ENCODE data around the gene FMNL1. TPM values are rescaled to one million over a fixed set of nuclear protein-coding genes. Genes with fewer than 3 reads are reported as not detected.
A peak's percentile ranks its signal among the peaks of the same experiment; 100 is the strongest.

The FMNL1 gene
- total RNA-seq, 1 experiment from 2014 or later, result 9.0 TPM

- Histone ChIP-seq H3K27me3 (no peaks in the 10 kb centered on the region), H3K4me3 (no peak overlapping the region), H3K36me3 (peaks cover 65% of the 10 kb centered on the region), H3K9me3 (no peaks in the 10 kb centered on the region)
- peak; percentile 39 for DNase-seq
Measured at GRCh38 chr17:45262516-45263476, 41.1 kb downstream of the FMNL1 start.

DNA sequence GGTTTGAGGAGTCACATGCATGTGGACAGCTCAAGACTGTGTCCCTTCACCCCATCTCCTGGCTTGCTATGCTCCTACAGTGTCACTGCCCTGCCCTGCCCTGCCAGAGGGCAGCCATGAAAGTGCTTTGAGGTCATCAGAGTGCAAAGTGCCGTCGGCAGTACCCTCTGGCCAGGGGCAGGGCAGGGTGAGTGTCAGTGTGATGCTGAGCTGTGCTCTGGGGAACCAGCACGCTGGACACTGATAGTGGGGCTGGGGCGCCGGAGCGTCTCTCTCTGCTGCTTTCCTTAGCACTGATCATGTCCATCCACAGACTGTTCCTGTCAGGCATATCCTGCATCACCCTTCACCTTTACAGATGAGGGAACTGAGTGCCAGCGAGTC lies 41.8 kb downstream of the FMNL1 start:
- Histone ChIP-seq H3K27me3 (no peaks in the 10 kb centered on the region), H3K9me3 (no peaks in the 10 kb centered on the region), H3K4me3 (no peak overlapping the region), H3K36me3 (peaks cover 72% of the 10 kb centered on the region)
- no peak for DNase-seq

- H3K36me3 ChIP-seq, result peaks cover 82% of the 10 kb centered on the region
- no peaks in the 10 kb centered on the region for H3K27me3 ChIP-seq
- no peaks in the 10 kb centered on the region for H3K9me3 ChIP-seq
- no peak overlapping the region for H3K4me3 ChIP-seq
- DNase-seq, result no peak
Measured at GRCh38 chr17:45264430-45264829, 42.7 kb downstream of the FMNL1 start.

DNA sequence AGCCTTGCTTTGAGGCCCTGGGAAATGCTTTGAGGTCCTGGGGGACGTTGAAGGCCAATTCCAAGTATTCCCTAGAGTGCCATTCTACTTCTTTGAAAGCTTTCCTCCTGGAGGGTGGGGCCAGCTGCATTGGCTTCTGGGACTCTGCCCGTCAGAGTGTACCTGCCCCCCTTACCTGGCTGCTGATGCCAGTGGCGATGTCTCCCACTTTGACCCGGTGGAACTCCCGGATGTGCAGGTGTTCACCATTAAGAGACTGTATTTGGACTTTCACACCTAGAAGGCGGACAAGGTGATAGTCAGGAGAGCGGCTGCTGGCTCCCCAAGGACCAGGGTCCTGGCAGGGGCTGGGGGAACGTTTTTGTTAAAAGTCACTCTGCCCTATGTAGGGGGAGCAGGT lies 43.3 kb downstream of the FMNL1 start:
- no peak for DNase-seq
- H3K9me3 ChIP-seq, result no peaks in the 10 kb centered on the region
- H3K27me3 ChIP-seq, result no peaks in the 10 kb centered on the region
- peaks cover 87% of the 10 kb centered on the region for H3K36me3 ChIP-seq
- no peak overlapping the region for H3K4me3 ChIP-seq

DNA sequence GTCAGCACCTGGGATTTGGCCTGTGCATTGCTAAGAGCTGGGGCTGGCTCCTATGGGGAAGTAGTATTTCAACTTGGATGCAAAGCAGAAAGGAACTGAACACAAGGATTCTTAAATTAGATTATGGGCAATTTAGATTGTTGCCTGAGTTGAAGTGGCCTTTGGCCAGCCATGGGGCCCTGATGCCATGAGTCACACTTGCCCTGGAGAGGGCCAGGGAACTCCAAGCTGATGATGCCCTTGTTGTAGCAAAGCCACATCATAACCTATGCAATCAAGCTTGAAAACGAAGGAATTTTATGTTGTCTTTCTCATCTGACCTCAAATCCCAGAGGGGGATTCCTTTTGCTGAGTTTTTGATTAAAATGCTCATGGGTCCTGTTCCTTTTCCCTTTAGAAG lies 44.1 kb downstream of the FMNL1 start:
- Histone ChIP-seq H3K4me3 (no peak overlapping the region), H3K36me3 (peaks cover 93% of the 10 kb centered on the region), H3K27me3 (no peaks in the 10 kb centered on the region), H3K9me3 (no peaks in the 10 kb centered on the region)
- DNase-seq, result peak; percentile 85

DNA sequence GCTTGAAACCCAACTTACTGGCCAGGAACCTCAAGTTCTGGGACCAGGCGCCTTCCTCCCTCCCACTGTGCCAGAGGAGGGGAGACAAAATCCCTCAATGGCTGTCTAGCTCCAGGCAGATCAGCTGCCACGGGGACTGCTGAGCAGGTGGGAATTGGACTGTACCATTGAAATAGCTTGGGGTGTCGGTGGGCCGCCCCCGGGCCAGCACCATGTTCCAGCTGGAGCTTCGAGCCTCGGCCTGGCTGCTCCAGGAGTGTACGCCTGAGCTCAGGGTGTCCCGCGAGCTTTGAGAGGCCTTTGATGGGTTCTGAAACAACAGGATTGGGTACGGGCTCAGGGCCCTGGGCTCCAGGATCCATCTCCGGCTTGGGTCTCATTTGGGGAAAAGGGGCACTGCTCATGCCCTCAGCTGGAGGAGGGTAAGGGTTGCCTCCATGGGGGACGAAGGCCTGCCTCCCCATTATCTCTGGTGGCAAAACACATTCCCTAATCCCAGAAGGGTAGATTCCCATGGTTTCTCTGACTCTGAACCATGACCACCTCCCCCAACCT lies 44.8 kb downstream of the FMNL1 start:
- DNase-seq, result no peak
- Histone ChIP-seq H3K4me3 (no peak overlapping the region), H3K36me3 (peaks cover 97% of the 10 kb centered on the region), H3K9me3 (no peaks in the 10 kb centered on the region), H3K27me3 (no peaks in the 10 kb centered on the region)

DNA sequence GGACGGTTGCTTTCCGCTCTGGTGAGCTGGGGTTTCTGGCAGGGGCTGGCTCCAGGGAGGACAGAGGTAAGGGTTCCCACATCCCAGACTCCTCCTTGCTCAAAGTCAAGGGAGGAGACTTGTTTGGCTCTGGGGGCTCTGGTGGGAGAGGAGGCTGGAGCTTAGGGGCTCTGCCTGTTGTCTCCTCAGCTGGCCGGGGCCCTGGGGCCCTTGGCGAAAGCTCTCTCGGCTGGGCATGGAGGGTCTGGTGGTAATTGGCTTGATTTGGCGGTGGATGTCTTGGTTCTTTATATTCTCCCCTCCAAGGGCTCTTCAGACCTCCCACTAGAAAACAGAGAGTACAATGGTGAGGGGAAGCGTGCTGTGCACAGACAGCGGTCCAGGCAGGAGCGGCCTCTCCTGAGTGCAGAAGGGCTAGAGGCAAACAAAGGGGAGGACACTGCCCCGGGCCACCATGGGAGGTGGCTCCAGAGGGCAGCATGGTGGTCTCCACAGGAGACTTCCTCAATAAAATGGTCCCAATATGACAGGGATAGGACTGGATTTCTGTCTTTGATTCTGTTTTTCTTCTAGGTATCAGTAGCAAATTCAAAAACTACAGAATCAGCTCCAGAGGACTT lies 45.9 kb downstream of the FMNL1 start:
- Histone ChIP-seq H3K9me3 (no peaks in the 10 kb centered on the region), H3K4me3 (no peak overlapping the region), H3K27me3 (no peaks in the 10 kb centered on the region), H3K36me3 (peaks cover 97% of the 10 kb centered on the region)
- DNase-seq, result no peak

GRCh38 chr17:45269912-45270311 lies 48.2 kb downstream of the FMNL1 start:
- no peaks in the 10 kb centered on the region for H3K9me3 ChIP-seq
- H3K27me3 ChIP-seq, result no peaks in the 10 kb centered on the region
- DNase-seq, result no peak
- H3K4me3 ChIP-seq, result no peak overlapping the region
- H3K36me3 ChIP-seq, result peaks cover 97% of the 10 kb centered on the region

- Histone ChIP-seq H3K9me3 (no peaks in the 10 kb centered on the region), H3K27me3 (no peaks in the 10 kb centered on the region), H3K4me3 (no peak overlapping the region), H3K36me3 (peaks cover 97% of the 10 kb centered on the region)
- no peak for DNase-seq
Measured at GRCh38 chr17:45270828-45271418, 49.2 kb downstream of the FMNL1 start.

DNA sequence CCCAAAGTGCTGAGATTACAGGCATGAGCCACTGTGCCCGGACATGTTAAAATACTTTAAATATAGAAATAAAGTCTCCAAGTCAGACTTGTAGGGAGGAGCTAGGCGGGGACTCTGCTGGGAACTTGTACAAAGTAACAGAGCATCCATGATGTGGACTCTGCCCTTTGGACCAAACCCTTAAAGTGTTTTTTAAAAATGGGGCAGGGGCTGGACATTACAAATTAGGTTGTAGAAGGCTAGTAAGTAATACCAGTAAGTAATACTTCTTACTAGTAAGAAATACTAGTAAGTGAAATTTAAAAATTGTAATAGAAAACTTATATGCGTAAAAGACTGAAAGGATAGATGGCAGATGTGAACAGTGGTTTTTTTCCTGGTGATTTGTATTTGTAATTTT lies 49.9 kb downstream of the FMNL1 start:
- Histone ChIP-seq H3K4me3 (no peak overlapping the region), H3K27me3 (no peaks in the 10 kb centered on the region), H3K9me3 (no peaks in the 10 kb centered on the region), H3K36me3 (peaks cover 94% of the 10 kb centered on the region)
- no peak for DNase-seq

- Histone ChIP-seq H3K27me3 (no peaks in the 10 kb centered on the region), H3K4me3 (no peak overlapping the region), H3K9me3 (no peaks in the 10 kb centered on the region), H3K36me3 (peaks cover 84% of the 10 kb centered on the region)
- DNase-seq, result peak; percentile 32
Measured at GRCh38 chr17:45273551-45273957, 51.9 kb downstream of the FMNL1 start.

- Histone ChIP-seq H3K27me3 (no peaks in the 10 kb centered on the region), H3K4me3 (no peak overlapping the region), H3K36me3 (peaks cover 79% of the 10 kb centered on the region), H3K9me3 (no peaks in the 10 kb centered on the region)
- no peak for DNase-seq
Measured at GRCh38 chr17:45274033-45274432, 52.3 kb downstream of the FMNL1 start.

DNA sequence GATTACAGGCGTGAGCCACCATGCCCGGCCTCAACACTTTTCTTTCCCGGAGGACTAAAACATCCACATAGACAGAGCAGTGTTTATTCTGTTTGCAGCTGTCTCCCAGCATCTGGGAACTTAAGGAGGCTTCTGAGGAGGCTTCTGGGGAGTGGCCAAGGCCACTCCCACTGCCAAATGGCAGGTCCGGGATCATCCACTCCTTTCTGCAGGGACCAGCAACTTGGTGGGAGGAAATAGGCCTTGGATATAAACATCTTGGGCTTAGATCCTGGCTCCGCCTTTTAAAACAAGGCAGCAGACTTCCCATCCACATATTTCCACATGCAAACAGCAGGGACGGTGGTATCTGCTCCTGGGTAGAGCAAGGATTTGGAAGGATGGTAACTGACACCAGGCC lies 54.3 kb downstream of the FMNL1 start:
- Histone ChIP-seq H3K4me3 (no peak overlapping the region), H3K36me3 (peaks cover 74% of the 10 kb centered on the region), H3K9me3 (no peaks in the 10 kb centered on the region), H3K27me3 (no peaks in the 10 kb centered on the region)
- peak; percentile 53 for DNase-seq

- no peaks in the 10 kb centered on the region for H3K27me3 ChIP-seq
- DNase-seq, result peak; percentile 78
- H3K4me3 ChIP-seq, result no peak overlapping the region
- H3K36me3 ChIP-seq, result peaks cover 72% of the 10 kb centered on the region
- no peaks in the 10 kb centered on the region for H3K9me3 ChIP-seq
Measured at GRCh38 chr17:45277216-45277849, 55.6 kb downstream of the FMNL1 start.

DNA sequence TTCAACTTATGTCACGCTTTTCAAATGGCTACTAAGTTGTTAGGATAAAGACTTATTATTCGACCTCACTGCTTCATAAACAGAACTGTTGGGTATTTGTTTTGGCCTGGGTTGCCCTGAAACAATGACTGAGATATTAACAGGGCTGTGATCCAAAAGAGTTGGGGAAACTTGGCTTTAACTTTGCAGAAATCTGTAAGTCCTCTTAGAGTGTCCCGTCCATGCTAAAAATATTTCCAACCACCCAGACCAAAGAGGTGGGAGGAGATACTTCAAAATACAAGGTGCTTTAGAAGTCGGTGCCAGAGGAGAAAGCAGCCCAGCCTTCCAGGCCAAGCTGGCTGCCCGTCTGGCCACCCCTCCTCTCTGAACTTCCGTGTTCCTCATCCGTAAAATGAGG lies 56.3 kb downstream of the FMNL1 start:
- H3K27me3 ChIP-seq, result no peaks in the 10 kb centered on the region
- peak; percentile 64 for DNase-seq
- no peak overlapping the region for H3K4me3 ChIP-seq
- peaks cover 72% of the 10 kb centered on the region for H3K36me3 ChIP-seq
- no peaks in the 10 kb centered on the region for H3K9me3 ChIP-seq

- H3K36me3 ChIP-seq, result peaks cover 72% of the 10 kb centered on the region
- DNase-seq, result no peak
Measured at GRCh38 chr17:45279898-45280297, 58.2 kb downstream of the FMNL1 start.

More at GRCh38 chr17:45279898-45280297, 58.2 kb downstream of the FMNL1 start:
- H3K4me3 ChIP-seq, result no peak overlapping the region
- no peaks in the 10 kb centered on the region for H3K27me3 ChIP-seq
- no peaks in the 10 kb centered on the region for H3K9me3 ChIP-seq
